Heart left ventricle (tissue), 16 donors: ENCODE measurements around the gene IRF2. TPM values are rescaled to one million over a fixed set of nuclear protein-coding genes. Genes with fewer than 3 reads are reported as not detected.

ENCODE experiments used
- ATAC-seq, 4 donors: fragments of 200-7000 bp; cut with Tn5 transposase; one replicate each; pipeline ENCODE4 v1.9.1; 2020 to 2022; ENCODE audit warnings: moderate library complexity in 4 of 4, mild to moderate bottlenecking in 3 of 4, moderate number of reproducible peaks in 1 of 4
- DNase-seq, 5 donors: peaks; one replicate each; pipeline ENCODE4 v3.0.0-alpha.2; 2020
- H3K27ac ChIP-seq, 12 donors: fragments of 200-600 bp; sonication (generic) in 4 of 12; one replicate each; pipeline versions ENCODE4 v1.5.0 to v1.8.0; 2016 to 2022; ENCODE audit warnings: mild to moderate bottlenecking in 2 of 12
- H3K27me3 ChIP-seq, 9 donors: fragments of 200-600 bp; sonication (generic) in 2 of 9; one replicate each; pipeline versions ENCODE4 v1.5.1 to v1.8.0; 2016 to 2022; ENCODE audit warnings: mild to moderate bottlenecking in 3 of 9
- H3K36me3 ChIP-seq, 9 donors: fragments of 200-600 bp; sonication (generic) in 2 of 9; one replicate each; pipeline versions ENCODE4 v1.5.0 to v1.8.0; 2018 to 2022; ENCODE audit warnings: mild to moderate bottlenecking in 2 of 9
- H3K4me1 ChIP-seq, 12 donors: fragments of 200-600 bp; sonication (generic) in 4 of 12; one replicate each; pipeline versions ENCODE4 v1.5.0 to v1.8.0; 2016 to 2022; ENCODE audit warnings: mild to moderate bottlenecking in 3 of 12
- H3K4me3 ChIP-seq, 12 donors: fragments of 200-600 bp; sonication (generic) in 4 of 12; one replicate each; pipeline versions ENCODE4 v1.5.0 to v1.8.0; 2017 to 2022; ENCODE audit warnings: mild to moderate bottlenecking in 9 of 12, moderate library complexity in 4 of 12
- H3K9me3 ChIP-seq, 12 donors: fragments of 200-600 bp; sonication (generic) in 4 of 12; one replicate each; pipeline versions ENCODE4 v1.5.0 to v1.8.0; 2016 to 2022; ENCODE audit warnings: mild to moderate bottlenecking in 1 of 12
- POLR2A ChIP-seq, 2 donors: fragments of 450-650 bp; IDR thresholded peaks; one replicate each; pipeline ENCODE4 v1.6.1; 2017; ENCODE audit warnings: antibody characterized with exemption in 2 of 2, mild to moderate bottlenecking in 2 of 2, moderate library complexity in 2 of 2
- WGBS, 4 donors: extraction: QIAGEN DNeasy Blood & Tissue Kit in 2 of 4; methylation state at CpG; one replicate each; pipeline versions ENCODE4 v1.1.5 to v1.1.7; 2013 to 2018; 5-methylcytosine and 5-hydroxymethylcytosine counted together
- intact Hi-C, 10 donors: fragments of 100-400 bp; cut with DNase I; formaldehyde crosslinking; loops; one replicate each; pipeline versions ENCODE4 v1.11.1 to v1.14.2; 2022
- polyA plus RNA-seq, 2 donors: library from polyadenylated mRNA; stranded (reverse); fragments of 200-250 nt; gene quantifications; one replicate each; pipeline ENCODE4 v1.2.3, GENCODE V29; 2013
- total RNA-seq, 9 donors: library from RNA; depleted of rRNA in 2 of 9; stranded (reverse); fragments of >200 nt in 2 of 9; fragmentation: NEBNext Ultra II Directional in 3 of 9; extraction: Animal tissue kit (Norgen Biotek cat#: 25700) in 3 of 9; gene quantifications; one replicate each; pipeline versions ENCODE4 v1.1.0 to v1.2.4, GENCODE V29; 2016 to 2023
- TF ChIP-seq, protein P1 (sequence below), 12 donors: fragments of 200-600 bp; sonication (generic) in 4 of 12; IDR thresholded peaks; one replicate each; pipeline versions ENCODE4 v1.5.0 to v1.8.0; 2018 to 2022; ENCODE audit warnings: antibody characterized with exemption in 12 of 12, mild to moderate bottlenecking in 5 of 12
- donor health status: ischemic (EF 13 %, LVEDD 7.1; RV severe dilation, severe dysfunction).
- donor health status: healthy with polysubstance abuse.
- donor health status: DM: no; HTN: yes; CAD: no.
- donor health status: DM: no; HTN: no; CAD: no.
- donor health status: ischemic (EF 25% LVEDD 6.9; RV normal size, moderate dysfunction).
- donor health status: ischemic (EF 25% LVEDD 5.7; RV mildly dilated, moderate dysfunction).
- donor health status: healthy.
- donor health status: DM: yes; HTN: yes; CAD: no.
- donor health status: ischemic (EF 35%, LVEDD 5.7; RV mildly dilated, moderate dysfunction).
- donor health status: nonischemic (EF 11% LVEDD 7.7; RV severe dilation, severe dysfunction).
- donor health status: DM: yes; HTN: yes; CAD: no.
- donor health status: PGD.
- donor health status: ischemic (EF 29% LVEDD 5.4; RV normal size, mild dysfunction).
- donor health status: nonischemic (EF 23%, LVEDD 6.1; RV moderate dilation, normal function).

The IRF2 gene
- total and polyA plus RNA-seq, 11 donors, result 11.5 to 47.2 (median 26.0) TPM

DNA sequence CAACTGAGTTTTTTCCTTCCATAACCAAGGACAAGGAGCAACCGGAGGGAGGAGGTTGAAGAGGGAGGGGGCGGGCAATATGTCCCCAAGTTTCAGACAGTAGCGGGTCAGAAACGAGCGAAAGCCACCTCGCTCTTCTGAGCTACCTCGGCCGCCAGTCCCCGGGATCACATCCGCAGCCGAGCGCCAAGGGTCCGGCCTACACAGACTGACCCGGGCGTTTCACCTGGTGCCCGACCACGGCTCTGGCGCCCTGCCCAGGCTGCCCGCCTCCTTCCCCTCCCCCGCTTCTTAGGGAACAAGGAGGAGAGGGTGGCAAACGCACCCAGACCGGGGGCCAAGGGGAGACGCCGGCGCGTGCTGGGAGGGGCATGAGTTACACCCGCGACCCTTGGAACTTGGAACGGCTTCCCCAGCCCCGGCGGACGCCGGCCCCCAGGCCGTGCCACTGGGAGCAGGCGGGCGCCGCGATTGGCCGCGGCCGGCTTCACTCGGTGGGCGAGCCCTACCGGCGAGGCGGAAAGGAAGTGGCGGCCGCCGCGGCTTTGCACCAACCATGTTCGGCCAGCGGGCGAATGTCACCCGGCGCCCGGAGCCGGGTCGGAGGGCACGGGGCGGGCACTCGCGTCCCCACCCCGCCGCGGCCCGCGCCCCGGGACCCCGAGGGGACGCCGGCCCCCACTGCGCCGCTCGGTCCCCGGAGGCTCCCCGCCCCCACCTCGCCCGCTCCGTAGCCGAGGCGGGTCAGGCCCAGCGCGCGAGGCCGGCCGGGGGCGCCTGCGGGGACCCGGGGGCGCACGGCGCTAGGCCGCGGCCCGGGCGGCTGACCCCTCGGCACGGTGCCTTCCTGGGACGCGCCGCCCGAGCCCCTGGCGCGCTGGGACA is 1.5 kb downstream of the IRF2 start:
- DNase-seq (peak; percentile 86 to 92 (median 91)), ATAC-seq (peak; percentile 23 to 80 (median 73))
- peak; percentile 8 to 74 for TF ChIP-seq POLR2A (IDR thresholded peaks at IDR 0.05)
- TF ChIP-seq, protein P1, sequence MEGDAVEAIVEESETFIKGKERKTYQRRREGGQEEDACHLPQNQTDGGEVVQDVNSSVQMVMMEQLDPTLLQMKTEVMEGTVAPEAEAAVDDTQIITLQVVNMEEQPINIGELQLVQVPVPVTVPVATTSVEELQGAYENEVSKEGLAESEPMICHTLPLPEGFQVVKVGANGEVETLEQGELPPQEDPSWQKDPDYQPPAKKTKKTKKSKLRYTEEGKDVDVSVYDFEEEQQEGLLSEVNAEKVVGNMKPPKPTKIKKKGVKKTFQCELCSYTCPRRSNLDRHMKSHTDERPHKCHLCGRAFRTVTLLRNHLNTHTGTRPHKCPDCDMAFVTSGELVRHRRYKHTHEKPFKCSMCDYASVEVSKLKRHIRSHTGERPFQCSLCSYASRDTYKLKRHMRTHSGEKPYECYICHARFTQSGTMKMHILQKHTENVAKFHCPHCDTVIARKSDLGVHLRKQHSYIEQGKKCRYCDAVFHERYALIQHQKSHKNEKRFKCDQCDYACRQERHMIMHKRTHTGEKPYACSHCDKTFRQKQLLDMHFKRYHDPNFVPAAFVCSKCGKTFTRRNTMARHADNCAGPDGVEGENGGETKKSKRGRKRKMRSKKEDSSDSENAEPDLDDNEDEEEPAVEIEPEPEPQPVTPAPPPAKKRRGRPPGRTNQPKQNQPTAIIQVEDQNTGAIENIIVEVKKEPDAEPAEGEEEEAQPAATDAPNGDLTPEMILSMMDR (IDR thresholded peaks at IDR 0.05), result peak in 3 of 12 donors; percentile 16 to 18 (median 16)
- no peaks in the 10 kb centered on the region for H3K9me3 ChIP-seq
- 0 to 2% (median 1%) methylated on average over 17 to 104 of the region's 104 CpGs for WGBS, 4 donors
- H3K4me1 ChIP-seq, result peaks cover 4 to 71% (median 60%) of the 10 kb centered on the region in 12 donors
- H3K36me3 ChIP-seq, result peaks cover 0 to 15% (median 0%) of the 10 kb centered on the region in 9 donors
- H3K27me3 ChIP-seq, result no peaks in the 10 kb centered on the region
- peak overlapping the region; percentile 44 to 100 (median 90) for H3K4me3 ChIP-seq
- intact Hi-C loops, result loop anchor here (2.0 to 10.0 kb wide), 15 partner anchors 48 to 188 kb away; partner anchors contain the start of genes CASP3 (in 3 of the 10) and PRIMPOL (in 3 of the 10)
- peak overlapping the region; percentile 88 to 100 (median 97) for H3K27ac ChIP-seq

DNA sequence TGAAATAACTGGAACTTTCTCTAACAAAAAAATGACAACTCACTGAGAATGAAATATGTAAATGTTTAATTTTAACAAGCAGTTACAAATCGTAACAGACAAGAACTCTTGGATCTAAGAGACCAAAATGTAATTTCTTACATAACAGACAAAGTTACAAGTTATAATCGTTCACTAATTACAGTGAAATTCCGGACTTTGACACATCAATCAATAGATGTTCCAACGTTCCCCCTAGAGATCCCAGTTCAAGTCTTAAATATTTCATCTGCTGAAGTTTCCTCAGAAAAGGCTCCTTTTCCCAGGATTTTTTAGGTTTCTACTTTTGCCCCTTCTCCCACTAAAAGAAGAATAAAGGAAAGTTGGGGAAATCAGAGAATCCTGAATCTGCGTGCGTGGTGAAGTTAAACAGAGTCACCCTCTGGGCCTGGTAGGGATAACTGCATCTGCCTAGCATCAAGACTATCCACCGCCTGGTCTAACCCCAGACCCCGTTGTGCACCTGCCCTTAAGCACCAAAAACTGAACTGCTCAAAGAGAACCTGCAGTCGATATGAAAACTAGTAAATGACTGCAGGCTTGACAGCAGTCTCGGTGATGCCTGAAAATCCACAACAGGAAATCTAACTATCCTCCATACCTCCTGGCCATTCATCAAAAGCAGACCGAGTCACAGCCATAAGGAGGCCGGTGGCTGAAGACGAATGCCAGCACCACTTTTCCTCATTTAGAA is 2.3 kb downstream of the IRF2 start:
- peaks cover 7 to 71% (median 63%) of the 10 kb centered on the region in 12 donors for H3K4me1 ChIP-seq
- DNase-seq (no peak), ATAC-seq (peak in 2 of 4 donors; percentile 1 to 2)
- TF ChIP-seq, protein P1 (IDR thresholded peaks at IDR 0.05), result no peak
- no peak for TF ChIP-seq POLR2A (IDR thresholded peaks at IDR 0.05)
- H3K4me3 ChIP-seq, result peak overlapping the region; percentile 44 to 100 (median 90)
- 7 to 12% (median 9%) methylated on average over 13 of the region's 13 CpGs for WGBS, 4 donors
- intact Hi-C loops, result loop anchor here (2.0 to 10.0 kb wide), 15 partner anchors 47 to 187 kb away; partner anchors contain the start of genes CASP3 (in 3 of the 10) and PRIMPOL (in 3 of the 10)
- H3K27me3 ChIP-seq, result no peaks in the 10 kb centered on the region
- no peaks in the 10 kb centered on the region for H3K9me3 ChIP-seq
- H3K27ac ChIP-seq, result peak overlapping the region; percentile 88 to 100 (median 97)
- peaks cover 0 to 15% (median 0%) of the 10 kb centered on the region in 9 donors for H3K36me3 ChIP-seq

DNA sequence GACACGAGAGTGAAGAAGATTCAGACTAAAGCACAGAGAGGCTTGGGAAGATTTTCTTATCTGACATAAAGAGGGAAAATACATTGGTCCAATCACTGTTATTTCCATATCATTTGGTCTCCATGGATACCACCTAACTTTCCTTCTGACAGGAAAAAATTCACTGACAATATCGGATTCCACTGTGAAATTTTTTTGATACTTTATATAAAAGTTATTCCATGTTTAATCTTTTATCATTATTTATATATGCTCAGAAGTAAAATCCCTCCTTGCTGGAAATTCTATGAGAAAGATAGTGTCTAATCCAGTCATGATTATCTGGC is 3.6 kb downstream of the IRF2 start:
- intact Hi-C loops, result loop anchor here in 9 of 10 donors (5.0 to 10.0 kb wide), 13 partner anchors 46 to 186 kb away; partner anchors contain the start of genes CASP3 (in 3 of the 9) and PRIMPOL (in 3 of the 9)
- no peak overlapping the region for H3K4me3 ChIP-seq

More for the DNA sequence above, 3.6 kb downstream of the IRF2 start:
- 35 to 50% (median 41%) methylated on average over 2 of the region's 2 CpGs for WGBS, 4 donors
- DNase-seq (no peak), ATAC-seq (no peak)
- Histone ChIP-seq H3K36me3 (peaks cover 0 to 15% (median 0%) of the 10 kb centered on the region in 9 donors), H3K4me1 (peaks cover 6 to 68% (median 58%) of the 10 kb centered on the region in 12 donors), H3K9me3 (no peaks in the 10 kb centered on the region), H3K27me3 (no peaks in the 10 kb centered on the region), H3K27ac (peak overlapping the region in 1 of 12 donors; percentile 98)
- no peak for TF ChIP-seq POLR2A (IDR thresholded peaks at IDR 0.05)
- TF ChIP-seq, protein P1 (IDR thresholded peaks at IDR 0.05), result no peak
